Measurements from ENCODE around the gene LCE2A. TPM values are rescaled to one million over a fixed set of nuclear protein-coding genes. Genes with fewer than 3 reads are reported as not detected.
"Not testable (repeated sequence)": the region's sequence is repeated elsewhere in the genome, so short reads cannot be mapped to it uniquely, and the experiment has no call there.

LCE2A gene
- total RNA-seq, result not detected in 2 replicates

GRCh38 chr1:152697701-152698600 lies at the start of gene LCE2A:
TSS of gene LCE2A (plus strand) at chr1:152698345. CDS start at chr1:152698902, 557 bp downstream.
- intact Hi-C loops (cut with micrococcal nuclease), result no loop called here
- H3K27ac Mint-ChIP-seq, result no peak within 1 kb of the TSS
- H3K27me3 Mint-ChIP-seq (ENCODE audit: insufficient read depth), result peaks cover 3% of the 10 kb centered on the region
- H3K4me1 Mint-ChIP-seq (ENCODE audit: low read depth), result no peaks in the 10 kb centered on the region
- H3K9me3 Mint-ChIP-seq, result no peaks in the 10 kb centered on the region
- H3K4me3 Mint-ChIP-seq, result no peak within 1 kb of the TSS
- H3K36me3 Mint-ChIP-seq (ENCODE audit: low read depth), result no peaks in the 10 kb centered on the region
- no peak for DNase-seq (ENCODE audit: low spot score)

DNA sequence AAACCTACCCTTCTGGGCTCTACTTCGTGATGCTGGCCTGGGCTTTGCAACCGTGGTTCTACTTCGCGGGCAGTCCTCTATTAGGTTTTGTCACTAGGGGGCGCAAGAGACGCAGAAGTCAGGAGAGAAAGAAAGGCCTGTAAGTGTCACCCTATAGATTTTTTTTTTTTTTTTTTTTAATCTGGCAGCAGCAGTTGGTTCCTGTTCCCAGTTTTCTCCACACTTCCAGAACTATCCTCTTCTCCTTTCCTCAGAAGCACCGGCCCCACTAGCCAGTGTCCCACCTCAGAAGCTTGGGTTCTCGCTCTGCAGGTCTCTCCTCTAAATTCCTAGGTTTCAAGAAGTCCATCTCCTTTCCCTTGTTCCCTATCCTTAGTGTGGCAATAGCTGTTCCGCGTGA lies 44.0 kb upstream of the LCE2A start:
- H3K27ac Mint-ChIP-seq, result no peak overlapping the region
- H3K36me3 Mint-ChIP-seq (ENCODE audit: low read depth), result no peaks in the 10 kb centered on the region
- peaks cover 16% of the 10 kb centered on the region for H3K27me3 Mint-ChIP-seq (ENCODE audit: insufficient read depth)
- peaks cover 4% of the 10 kb centered on the region for H3K4me1 Mint-ChIP-seq (ENCODE audit: low read depth)
- intact Hi-C loops (cut with micrococcal nuclease), result loop anchor here (1.0 kb wide), 1 partner anchor 569 kb away; no protein-coding TSS in a partner anchor
- no peak overlapping the region for H3K4me3 Mint-ChIP-seq
- DNase-seq (ENCODE audit: low spot score), result peak; percentile 35
- no peaks in the 10 kb centered on the region for H3K9me3 Mint-ChIP-seq

GRCh38 chr1:152656459-152656858 lies 41.7 kb upstream of the LCE2A start:
- Mint-ChIP-seq H3K27me3 (ENCODE audit: insufficient read depth) (peaks cover 18% of the 10 kb centered on the region), H3K4me3 (no peak overlapping the region), H3K4me1 (ENCODE audit: low read depth) (peaks cover 4% of the 10 kb centered on the region), H3K9me3 (no peaks in the 10 kb centered on the region), H3K27ac (no peak overlapping the region), H3K36me3 (ENCODE audit: low read depth) (no peaks in the 10 kb centered on the region)
- DNase-seq (ENCODE audit: low spot score), result no peak
- intact Hi-C loops (cut with micrococcal nuclease), result no loop called here

DNA sequence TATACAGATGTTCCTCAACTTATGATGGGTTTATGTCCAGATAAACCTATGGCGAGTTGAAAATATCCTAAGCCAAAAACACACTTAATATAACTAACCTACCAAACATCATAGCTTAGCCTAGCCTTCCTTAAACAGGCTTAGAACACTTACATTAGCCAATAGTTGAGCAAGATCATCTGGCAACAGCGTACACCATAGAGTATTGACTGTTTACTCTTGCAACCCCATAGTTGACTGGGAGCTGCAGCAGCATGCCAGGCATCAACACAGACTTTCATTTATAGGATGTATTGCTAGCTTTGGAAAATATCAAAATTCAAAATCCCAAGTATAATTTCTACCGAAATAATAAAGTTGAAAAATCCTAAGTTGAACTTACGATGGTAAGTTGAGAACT lies 40.5 kb upstream of the LCE2A start:
- H3K9me3 Mint-ChIP-seq, result no peaks in the 10 kb centered on the region
- peaks cover 4% of the 10 kb centered on the region for H3K4me1 Mint-ChIP-seq (ENCODE audit: low read depth)
- H3K36me3 Mint-ChIP-seq (ENCODE audit: low read depth), result no peaks in the 10 kb centered on the region

GRCh38 chr1:152658649-152659048 lies 39.5 kb upstream of the LCE2A start:
- no peak for DNase-seq (ENCODE audit: low spot score)
- H3K27me3 Mint-ChIP-seq (ENCODE audit: insufficient read depth), result peaks cover 15% of the 10 kb centered on the region
- H3K4me1 Mint-ChIP-seq (ENCODE audit: low read depth), result peaks cover 4% of the 10 kb centered on the region
- no peaks in the 10 kb centered on the region for H3K9me3 Mint-ChIP-seq
- no peak overlapping the region for H3K27ac Mint-ChIP-seq
- intact Hi-C loops (cut with micrococcal nuclease), result no loop called here
- H3K4me3 Mint-ChIP-seq, result no peak overlapping the region
- H3K36me3 Mint-ChIP-seq (ENCODE audit: low read depth), result no peaks in the 10 kb centered on the region

More for the DNA sequence above, 40.5 kb upstream of the LCE2A start:
- Mint-ChIP-seq H3K27me3 (ENCODE audit: insufficient read depth) (peaks cover 19% of the 10 kb centered on the region), H3K27ac (no peak overlapping the region), H3K4me3 (no peak overlapping the region)
- intact Hi-C loops (cut with micrococcal nuclease), result no loop called here
- DNase-seq (ENCODE audit: low spot score), result no peak

GRCh38 chr1:152663098-152663497 lies 35.0 kb upstream of the LCE2A start, which contains the start of gene LCE2D:
TSS of gene LCE2D (plus strand) at chr1:152663380. CDS start at chr1:152664106, 726 bp downstream.
- H3K4me1 Mint-ChIP-seq (ENCODE audit: low read depth), result no peaks in the 10 kb centered on the region
- no peak within 1 kb of the TSS for H3K27ac Mint-ChIP-seq
- H3K9me3 Mint-ChIP-seq, result no peaks in the 10 kb centered on the region
- H3K36me3 Mint-ChIP-seq (ENCODE audit: low read depth), result no peaks in the 10 kb centered on the region
- H3K27me3 Mint-ChIP-seq (ENCODE audit: insufficient read depth), result peaks cover 12% of the 10 kb centered on the region
- H3K4me3 Mint-ChIP-seq, result no peak within 1 kb of the TSS
- intact Hi-C loops (cut with micrococcal nuclease), result no loop called here
- no peak for DNase-seq (ENCODE audit: low spot score)

DNA sequence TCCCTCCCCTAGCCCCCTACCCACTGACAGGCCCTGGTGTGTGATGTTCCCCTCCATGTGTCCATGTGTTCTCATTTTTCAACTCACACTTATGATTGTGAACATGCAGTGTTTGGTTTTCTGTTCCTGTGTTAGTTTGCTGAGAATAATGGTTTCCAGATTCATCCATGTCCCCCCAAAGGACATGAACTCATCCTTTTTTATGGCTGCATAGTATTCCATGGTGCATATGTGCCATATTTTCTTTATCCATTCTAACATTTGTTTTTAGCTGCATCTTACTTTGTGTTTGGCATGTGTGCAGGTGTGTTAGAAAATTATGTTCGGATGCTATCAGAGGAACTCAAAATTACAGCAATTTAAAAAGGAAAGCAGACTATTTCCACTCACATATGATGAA lies 32.0 kb upstream of the LCE2A start:
- H3K9me3 Mint-ChIP-seq; H3K4me3 Mint-ChIP-seq; DNase-seq (ENCODE audit: low spot score): not testable (repeated sequence)

DNA sequence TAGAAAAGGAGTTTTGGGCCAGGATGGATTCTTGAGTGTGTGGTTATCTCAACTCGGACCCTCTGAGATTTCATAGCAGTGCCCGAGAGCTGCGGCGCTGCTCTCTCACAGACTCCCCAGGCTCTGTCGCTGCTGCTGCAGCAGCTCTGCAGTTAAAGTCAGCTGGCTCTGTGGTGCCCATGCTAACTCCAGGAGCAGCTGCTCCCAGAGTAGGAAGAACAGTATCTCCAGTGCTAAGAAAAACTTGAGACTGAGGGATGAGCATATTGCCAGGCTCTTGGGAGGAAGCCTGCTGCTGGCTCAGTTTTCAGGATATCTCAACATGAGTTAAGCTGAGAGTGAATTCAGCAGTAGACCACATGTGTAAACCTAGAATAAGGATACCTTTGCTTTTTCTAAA lies 30.5 kb upstream of the LCE2A start:
- no peak for DNase-seq (ENCODE audit: low spot score)
- Mint-ChIP-seq H3K27ac (no peak overlapping the region), H3K4me1 (ENCODE audit: low read depth) (no peaks in the 10 kb centered on the region), H3K36me3 (ENCODE audit: low read depth) (no peaks in the 10 kb centered on the region), H3K4me3 (no peak overlapping the region), H3K9me3 (no peaks in the 10 kb centered on the region), H3K27me3 (ENCODE audit: insufficient read depth) (peaks cover 3% of the 10 kb centered on the region)
- intact Hi-C loops (cut with micrococcal nuclease), result no loop called here

More for the DNA sequence above, 32.0 kb upstream of the LCE2A start:
- intact Hi-C loops (cut with micrococcal nuclease); H3K36me3 Mint-ChIP-seq (ENCODE audit: low read depth); H3K27ac Mint-ChIP-seq; H3K4me1 Mint-ChIP-seq (ENCODE audit: low read depth); H3K27me3 Mint-ChIP-seq (ENCODE audit: insufficient read depth): not testable (repeated sequence)

DNA sequence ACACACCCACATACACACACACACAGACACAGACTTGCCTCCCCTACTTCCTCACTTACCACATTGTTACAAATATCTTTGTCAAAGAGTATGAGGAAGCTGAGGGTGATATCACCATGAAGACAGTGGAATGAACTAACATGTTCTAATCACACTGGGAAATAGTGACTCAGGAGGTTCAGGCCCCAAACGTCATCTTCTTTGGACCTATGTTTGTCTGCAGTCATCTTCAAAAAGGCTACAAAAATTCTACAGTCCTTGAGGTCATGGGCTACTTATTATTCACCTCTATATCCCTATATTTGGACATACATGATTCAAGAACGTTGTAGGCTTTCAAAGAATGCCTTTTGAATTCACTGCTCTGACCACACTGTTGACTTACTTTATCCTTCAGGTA lies 25.1 kb upstream of the LCE2A start:
- Mint-ChIP-seq H3K27me3 (ENCODE audit: insufficient read depth) (peaks cover 3% of the 10 kb centered on the region), H3K4me1 (ENCODE audit: low read depth) (no peaks in the 10 kb centered on the region), H3K36me3 (ENCODE audit: low read depth) (no peaks in the 10 kb centered on the region), H3K27ac (no peak overlapping the region), H3K4me3 (no peak overlapping the region), H3K9me3 (no peaks in the 10 kb centered on the region)
- intact Hi-C loops (cut with micrococcal nuclease), result no loop called here
- DNase-seq (ENCODE audit: low spot score), result no peak

- H3K9me3 Mint-ChIP-seq; H3K36me3 Mint-ChIP-seq (ENCODE audit: low read depth); intact Hi-C loops (cut with micrococcal nuclease); H3K4me1 Mint-ChIP-seq (ENCODE audit: low read depth); H3K27me3 Mint-ChIP-seq (ENCODE audit: insufficient read depth); H3K4me3 Mint-ChIP-seq; DNase-seq (ENCODE audit: low spot score); H3K27ac Mint-ChIP-seq: not testable (repeated sequence)
Observed at GRCh38 chr1:152674983-152675382, 23.2 kb upstream of the LCE2A start, which contains the start of gene LCE2C. TSS of gene LCE2C (plus strand) at chr1:152675279. CDS start at chr1:152676016, 737 bp downstream.

DNA sequence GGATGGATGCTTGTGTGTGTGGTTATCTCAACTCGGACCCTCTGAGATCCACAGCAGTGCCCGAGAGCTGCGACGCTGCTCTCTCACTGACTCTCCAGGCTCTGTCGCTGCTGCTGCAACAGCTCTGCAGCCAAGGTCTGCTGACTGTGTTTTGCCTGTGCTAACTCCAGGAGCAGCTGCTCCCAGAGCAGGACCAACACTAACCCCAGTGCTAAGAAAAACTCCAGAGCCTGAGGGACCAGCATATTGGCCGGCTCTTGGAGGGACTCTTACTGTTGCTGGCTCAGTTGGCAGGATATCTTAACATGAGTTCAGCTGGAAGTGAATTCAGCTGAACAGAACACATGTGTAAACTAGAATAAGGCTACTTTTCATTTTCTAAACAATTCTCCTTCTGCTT lies 18.7 kb upstream of the LCE2A start:
- intact Hi-C loops (cut with micrococcal nuclease), result no loop called here
- Mint-ChIP-seq H3K9me3 (no peaks in the 10 kb centered on the region), H3K36me3 (ENCODE audit: low read depth) (no peaks in the 10 kb centered on the region), H3K4me1 (ENCODE audit: low read depth) (no peaks in the 10 kb centered on the region), H3K27ac (no peak overlapping the region), H3K4me3 (no peak overlapping the region), H3K27me3 (ENCODE audit: insufficient read depth) (no peaks in the 10 kb centered on the region)
- DNase-seq (ENCODE audit: low spot score), result no peak

DNA sequence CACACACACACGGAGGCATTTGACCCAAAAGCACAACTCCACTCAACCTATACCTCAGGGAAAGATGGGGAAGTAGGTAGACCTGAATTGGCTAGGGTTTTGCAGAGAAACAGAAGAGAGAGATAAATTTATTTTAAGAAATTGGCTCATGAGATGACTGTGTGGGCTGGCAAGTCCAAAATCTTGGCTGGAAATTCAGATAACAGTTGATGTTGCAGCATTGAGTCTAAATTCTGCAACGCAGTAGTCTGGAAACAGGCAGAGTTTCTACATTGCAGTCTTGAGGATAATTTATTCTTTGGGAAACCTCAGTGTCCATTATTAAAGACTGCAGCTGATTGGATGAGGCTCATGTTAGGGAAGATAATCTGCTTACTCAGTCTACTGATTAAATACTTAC lies 16.5 kb upstream of the LCE2A start:
- Mint-ChIP-seq H3K9me3 (no peaks in the 10 kb centered on the region), H3K36me3 (ENCODE audit: low read depth) (no peaks in the 10 kb centered on the region), H3K4me1 (ENCODE audit: low read depth) (no peaks in the 10 kb centered on the region), H3K27ac (no peak overlapping the region), H3K4me3 (no peak overlapping the region), H3K27me3 (ENCODE audit: insufficient read depth) (no peaks in the 10 kb centered on the region)
- intact Hi-C loops (cut with micrococcal nuclease), result no loop called here
- DNase-seq (ENCODE audit: low spot score), result no peak

DNA sequence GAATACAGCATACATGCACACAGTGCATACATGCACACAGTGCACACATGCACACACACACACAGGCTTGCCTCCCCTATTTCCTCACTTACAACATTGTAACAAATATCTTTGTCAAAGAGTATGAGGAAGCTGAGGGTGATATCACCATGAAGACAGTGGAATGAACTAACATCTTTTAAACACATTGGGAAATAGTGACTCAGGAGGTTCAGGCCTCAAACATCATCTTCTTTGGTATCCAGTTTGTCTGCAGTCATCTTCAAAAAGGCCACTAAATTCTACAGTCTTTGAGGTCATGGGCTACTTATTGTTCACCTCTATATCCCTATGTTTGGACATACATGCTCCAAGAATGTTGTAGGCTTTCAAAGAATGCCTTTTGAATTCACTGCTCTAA lies 14.3 kb upstream of the LCE2A start:
- no peaks in the 10 kb centered on the region for H3K36me3 Mint-ChIP-seq (ENCODE audit: low read depth)
- H3K4me1 Mint-ChIP-seq (ENCODE audit: low read depth), result no peaks in the 10 kb centered on the region
- H3K9me3 Mint-ChIP-seq, result no peaks in the 10 kb centered on the region
- H3K27ac Mint-ChIP-seq, result no peak overlapping the region
- H3K27me3 Mint-ChIP-seq (ENCODE audit: insufficient read depth), result peaks cover 3% of the 10 kb centered on the region
- intact Hi-C loops (cut with micrococcal nuclease), result no loop called here
- H3K4me3 Mint-ChIP-seq, result no peak overlapping the region
- no peak for DNase-seq (ENCODE audit: low spot score)
